NCI-H1092 (cell line): Measurements from ENCODE around the gene PMS2.
"Not testable (repeated sequence)": the region's sequence is repeated elsewhere in the genome, so short reads cannot be mapped to it uniquely, and the experiment has no call there.

Source experiments
- DNase-seq: peaks from one replicate; lab custom pipeline; 2025; lab: John Stamatoyannopoulos, UW

Gene PMS2

GRCh38 chr7:6015917-6016652 is 7.2 kb upstream of the PMS2 start:
- peak; percentile 30 for DNase-seq

- no peak for DNase-seq
Measured at GRCh38 chr7:6012355-6013104, 3.7 kb upstream of the PMS2 start.

GRCh38 chr7:6011541-6011940 is 2.7 kb upstream of the PMS2 start:
- no peak for DNase-seq

- not testable (repeated sequence) for DNase-seq
Measured at GRCh38 chr7:6010370-6010769, 1.5 kb upstream of the PMS2 start.

- not testable (repeated sequence) for DNase-seq
Measured at GRCh38 chr7:6007835-6008590, 836 bp downstream of the PMS2 start.

- DNase-seq = no peak
Measured at GRCh38 chr7:6007386-6007785, 1.5 kb downstream of the PMS2 start.

- peak; percentile 32 for DNase-seq
Measured at GRCh38 chr7:5997210-5997808, 11.5 kb downstream of the PMS2 start.

GRCh38 chr7:5987061-5987460 is 21.8 kb downstream of the PMS2 start:
- not testable (repeated sequence) for DNase-seq

GRCh38 chr7:5979680-5980314 is 29.1 kb downstream of the PMS2 start:
- not testable (repeated sequence) for DNase-seq

- DNase-seq = not testable (repeated sequence)
Measured at GRCh38 chr7:5973580-5973979, 35.3 kb downstream of the PMS2 start.

- not testable (repeated sequence) for DNase-seq
Measured at GRCh38 chr7:5970347-5970911, 38.4 kb downstream of the PMS2 start, which contains the start of gene RSPH10B. Gene RSPH10B, minus strand, starts transcription at chr7:5970689. Its CDS starts 3,573 bp downstream, at chr7:5967116.

- DNase-seq = not testable (repeated sequence)
Measured at GRCh38 chr7:5963810-5964209, 45.0 kb downstream of the PMS2 start.

- not testable (repeated sequence) for DNase-seq
Measured at GRCh38 chr7:5963205-5963604, 45.6 kb downstream of the PMS2 start.

- DNase-seq = not testable (repeated sequence)
Measured at GRCh38 chr7:5934945-5935450, 73.9 kb downstream of the PMS2 start.

GRCh38 chr7:5931905-5932644 is 76.8 kb downstream of the PMS2 start:
- not testable (repeated sequence) for DNase-seq

GRCh38 chr7:5931250-5931649 is 77.6 kb downstream of the PMS2 start:
- not testable (repeated sequence) for DNase-seq

GRCh38 chr7:5930290-5930689 is 78.6 kb downstream of the PMS2 start:
- DNase-seq = not testable (repeated sequence)

GRCh38 chr7:5926263-5926870 is 82.5 kb downstream of the PMS2 start:
- DNase-seq = not testable (repeated sequence)

- DNase-seq = not testable (repeated sequence)
Measured at GRCh38 chr7:5924630-5925029, 84.2 kb downstream of the PMS2 start.

GRCh38 chr7:5924180-5924579 is 84.7 kb downstream of the PMS2 start:
- DNase-seq = not testable (repeated sequence)
